Trophoblast cell (in vitro differentiated cells and primary cell): ENCODE measurements around the gene HBA2.

Experiments
- DNase-seq, 2 donors: peaks; one replicate each; pipeline ENCODE4 v3.0.0-alpha.2; 2016
- H2AFZ ChIP-seq: 2 replicates; pipeline ENCODE4 v1.6.1; 2013; ENCODE audit warnings: low read length, moderate library complexity, mild to moderate bottlenecking; ENCODE audit not compliant: insufficient read depth, poor library complexity
- H2AK5ac ChIP-seq: 2 replicates; pipeline ENCODE4 v1.6.1; 2013; ENCODE audit warnings: mild to moderate bottlenecking, low read length
- H2BK120ac ChIP-seq: 2 replicates; pipeline ENCODE4 v1.6.1; 2013; ENCODE audit warnings: low read length, mild to moderate bottlenecking, moderate library complexity; ENCODE audit not compliant: insufficient read depth, poor library complexity
- H2BK12ac ChIP-seq: 2 replicates; pipeline ENCODE4 v1.6.1; 2013; ENCODE audit warnings: mild to moderate bottlenecking, low read length, moderate library complexity
- H2BK5ac ChIP-seq: 2 replicates; pipeline ENCODE4 v1.6.1; 2013; ENCODE audit warnings: low read length, low read depth, moderate library complexity, mild to moderate bottlenecking; ENCODE audit not compliant: poor library complexity
- H3K14ac ChIP-seq: 2 replicates; pipeline ENCODE4 v1.6.1; 2013; ENCODE audit warnings: mild to moderate bottlenecking, low read length
- H3K18ac ChIP-seq: 2 replicates; pipeline ENCODE4 v1.6.1; 2013; ENCODE audit warnings: mild to moderate bottlenecking, low read length
- H3K23ac ChIP-seq: 2 replicates; pipeline ENCODE4 v1.6.1; 2013; ENCODE audit warnings: low read length
- H3K27ac ChIP-seq: 2 replicates; pipeline ENCODE4 v1.5.1; 2013; ENCODE audit warnings: low read depth, mild to moderate bottlenecking, inconsistent platforms, low read length, moderate library complexity
- H3K27me3 ChIP-seq: 2 replicates; pipeline ENCODE4 v1.6.1; 2013; ENCODE audit warnings: inconsistent platforms, mild to moderate bottlenecking, low read length, moderate library complexity; ENCODE audit not compliant: insufficient read depth
- H3K36me3 ChIP-seq, 2 experiments: 1 replicate in 1 of 2; 2 replicates in 1 of 2; pipeline ENCODE4 v1.6.1; 2013; ENCODE audit warnings: low read length in 2 of 2, mild to moderate bottlenecking in 2 of 2, moderate library complexity in 1 of 2; ENCODE audit not compliant: insufficient read depth in 2 of 2, control insufficient read depth in 1 of 2
- H3K4ac ChIP-seq: 2 replicates; pipeline ENCODE4 v1.6.1; 2013; ENCODE audit warnings: low read depth, mild to moderate bottlenecking, low read length, moderate library complexity
- H3K4me1 ChIP-seq, 2 experiments: 1 replicate in 1 of 2; 2 replicates in 1 of 2; pipeline ENCODE4 v1.6.1; 2013; ENCODE audit warnings: low read length in 2 of 2, mild to moderate bottlenecking in 2 of 2, moderate library complexity in 1 of 2; ENCODE audit not compliant: insufficient read depth in 2 of 2, control insufficient read depth in 1 of 2
- H3K4me2 ChIP-seq: 2 replicates; pipeline ENCODE4 v1.6.1; 2013; ENCODE audit warnings: inconsistent platforms, mild to moderate bottlenecking, low read length, moderate library complexity
- H3K4me3 ChIP-seq: 2 replicates; pipeline ENCODE4 v1.5.1; 2013; ENCODE audit warnings: mild to moderate bottlenecking, low read depth, low read length, inconsistent platforms
- H3K79me1 ChIP-seq: one replicate; pipeline ENCODE4 v1.6.1; 2013; ENCODE audit warnings: low read length
- H3K79me2 ChIP-seq: 2 replicates; pipeline ENCODE4 v1.6.1; 2013; ENCODE audit warnings: low read length, mild to moderate bottlenecking; ENCODE audit not compliant: control insufficient read depth, insufficient read depth, poor library complexity
- H3K9ac ChIP-seq: 2 replicates; pipeline ENCODE4 v1.6.1; 2013; ENCODE audit warnings: mild to moderate bottlenecking, low read length
- H3K9me3 ChIP-seq: 2 replicates; pipeline ENCODE4 v1.6.1; 2013; ENCODE audit warnings: low read depth, mild to moderate bottlenecking, control low read depth, inconsistent platforms, low read length; ENCODE audit not compliant: insufficient read depth
- H4K12ac ChIP-seq: 2 replicates; pipeline ENCODE4 v1.6.1; 2013; ENCODE audit warnings: low read depth, mild to moderate bottlenecking, low read length, moderate library complexity
- H4K8ac ChIP-seq: 2 replicates; pipeline ENCODE4 v1.6.1; 2013; ENCODE audit warnings: low read depth, mild to moderate bottlenecking, low read length, moderate library complexity
- H4K91ac ChIP-seq: one replicate; pipeline ENCODE4 v1.6.1; 2013; ENCODE audit warnings: low read depth, mild to moderate bottlenecking, low read length, moderate library complexity
- WGBS: extraction: QIAGEN DNeasy Blood & Tissue Kit; methylation state at CpG from one replicate; pipeline ENCODE4 v1.1.7; 2013; ENCODE audit warnings: missing lambda C conversion rate; ENCODE audit not compliant: insufficient read length, insufficient coverage; ENCODE audit errors: extremely low coverage; 5-methylcytosine and 5-hydroxymethylcytosine counted together

The HBA2 gene

DNA sequence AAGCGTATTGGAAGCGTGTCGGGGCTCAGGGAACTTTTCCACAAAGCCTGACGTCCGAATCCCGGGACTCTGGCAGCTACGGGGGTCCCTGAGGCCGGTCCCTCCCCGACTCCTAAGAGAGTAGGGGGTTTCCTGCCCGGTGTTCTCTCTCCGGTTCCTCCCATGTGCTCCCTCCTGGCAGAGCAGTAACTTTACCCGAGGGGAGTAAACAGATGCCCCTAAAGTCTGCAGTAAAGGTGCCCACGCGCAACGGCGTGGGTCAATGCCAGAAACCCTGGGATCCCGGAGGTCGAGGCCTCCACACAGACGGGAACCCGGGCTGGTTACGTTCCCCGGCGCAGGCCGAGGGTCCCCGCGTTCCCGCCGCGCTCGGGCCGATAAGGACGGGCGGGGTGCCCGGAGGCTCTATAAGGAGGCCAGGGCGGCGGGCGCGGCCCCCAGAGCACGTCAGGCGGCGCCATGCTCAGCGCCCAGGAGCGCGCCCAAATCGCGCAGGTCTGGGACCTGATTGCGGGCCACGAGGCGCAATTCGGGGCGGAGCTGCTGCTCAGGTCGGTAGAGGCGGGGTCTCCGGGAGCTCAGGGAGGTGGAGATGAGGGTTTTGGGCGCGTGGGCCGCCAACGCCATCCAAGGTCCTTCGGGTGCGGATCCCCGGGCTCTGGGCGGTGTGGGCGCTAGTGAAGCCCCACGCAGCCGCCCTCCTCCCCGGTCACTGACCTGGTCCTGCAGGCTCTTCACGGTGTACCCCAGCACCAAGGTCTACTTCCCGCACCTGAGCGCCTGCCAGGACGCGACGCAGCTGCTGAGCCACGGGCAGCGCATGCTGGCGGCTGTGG is 6.9 kb upstream of the HBA2 start, which contains the start of gene HBM:
Gene HBM (plus strand): TSS at position 440 of the 836 bp plus-strand sequence. CDS start 20 bp downstream, at position 460.
- Histone ChIP-seq H3K79me1 (no peaks in the 10 kb centered on the region), H4K12ac (no peak within 1 kb of the TSS), H4K8ac (no peak within 1 kb of the TSS), H3K9ac (no peak within 1 kb of the TSS), H3K4me2 (no peak within 1 kb of the TSS), H3K23ac (no peak within 1 kb of the TSS), H3K4me1 (no peaks in the 10 kb centered on the region), H3K4ac (no peak within 1 kb of the TSS), H3K27me3 (peaks cover 48% of the 10 kb centered on the region), H3K27ac (no peak within 1 kb of the TSS), H3K14ac (no peak within 1 kb of the TSS), H2BK5ac (no peak within 1 kb of the TSS), H3K79me2 (no peaks in the 10 kb centered on the region), H3K4me3 (peak within 1 kb of the TSS; percentile 13), H2AK5ac (no peak within 1 kb of the TSS), H2BK12ac (no peak within 1 kb of the TSS), H2AFZ (no peak within 1 kb of the TSS), H3K9me3 (peaks cover 8% of the 10 kb centered on the region), H4K91ac (no peak within 1 kb of the TSS), H2BK120ac (no peak within 1 kb of the TSS), H3K36me3 (no peaks in the 10 kb centered on the region), H3K18ac (no peak within 1 kb of the TSS)
- DNase-seq = no peak
- WGBS = no CpG with 5 or more reads among the region's 75 CpGs

DNA sequence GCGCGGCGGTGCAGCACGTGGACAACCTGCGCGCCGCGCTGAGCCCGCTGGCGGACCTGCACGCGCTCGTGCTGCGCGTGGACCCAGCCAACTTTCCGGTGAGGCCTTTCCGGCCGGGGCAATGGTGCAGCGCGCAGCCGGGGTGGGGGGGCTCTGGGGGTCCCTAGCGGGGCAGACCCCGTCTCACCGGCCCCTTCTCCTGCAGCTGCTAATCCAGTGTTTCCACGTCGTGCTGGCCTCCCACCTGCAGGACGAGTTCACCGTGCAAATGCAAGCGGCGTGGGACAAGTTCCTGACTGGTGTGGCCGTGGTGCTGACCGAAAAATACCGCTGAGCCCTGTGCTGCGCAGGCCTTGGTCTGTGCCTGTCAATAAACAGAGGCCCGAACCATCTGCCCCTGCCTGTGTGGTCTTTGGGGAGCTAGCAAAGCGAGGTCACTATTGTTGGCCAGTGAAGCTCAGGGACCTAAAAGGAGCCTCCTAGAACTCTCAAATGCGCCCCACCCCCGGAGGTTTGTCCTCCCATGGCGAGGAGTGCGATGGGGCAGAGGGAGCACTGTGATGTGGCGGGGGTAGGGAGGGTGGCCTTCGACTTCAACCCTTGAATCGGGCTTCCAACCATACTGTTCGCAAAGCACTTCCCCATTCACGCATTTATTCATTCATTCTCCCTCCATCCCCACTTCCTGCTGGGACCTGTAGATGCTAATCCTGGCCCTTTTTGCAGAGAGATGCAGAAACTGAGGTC is 6.1 kb upstream of the HBA2 start:
- Histone ChIP-seq H3K36me3 (no peaks in the 10 kb centered on the region), H3K4me2 (no peak overlapping the region), H3K9me3 (peaks cover 8% of the 10 kb centered on the region), H4K8ac (no peak overlapping the region), H4K12ac (no peak overlapping the region), H3K4ac (no peak overlapping the region), H3K4me3 (peak overlapping the region; percentile 13), H3K27ac (no peak overlapping the region), H3K14ac (no peak overlapping the region), H3K79me1 (no peaks in the 10 kb centered on the region), H4K91ac (no peak overlapping the region), H2AFZ (no peak overlapping the region), H3K27me3 (peaks cover 50% of the 10 kb centered on the region), H3K23ac (no peak overlapping the region), H3K9ac (no peak overlapping the region), H3K79me2 (no peaks in the 10 kb centered on the region), H2BK12ac (no peak overlapping the region), H3K4me1 (no peaks in the 10 kb centered on the region), H2BK120ac (no peak overlapping the region), H2BK5ac (no peak overlapping the region), H2AK5ac (no peak overlapping the region), H3K18ac (no peak overlapping the region)
- no peak for DNase-seq
- WGBS = no CpG with 5 or more reads among the region's 45 CpGs

DNA sequence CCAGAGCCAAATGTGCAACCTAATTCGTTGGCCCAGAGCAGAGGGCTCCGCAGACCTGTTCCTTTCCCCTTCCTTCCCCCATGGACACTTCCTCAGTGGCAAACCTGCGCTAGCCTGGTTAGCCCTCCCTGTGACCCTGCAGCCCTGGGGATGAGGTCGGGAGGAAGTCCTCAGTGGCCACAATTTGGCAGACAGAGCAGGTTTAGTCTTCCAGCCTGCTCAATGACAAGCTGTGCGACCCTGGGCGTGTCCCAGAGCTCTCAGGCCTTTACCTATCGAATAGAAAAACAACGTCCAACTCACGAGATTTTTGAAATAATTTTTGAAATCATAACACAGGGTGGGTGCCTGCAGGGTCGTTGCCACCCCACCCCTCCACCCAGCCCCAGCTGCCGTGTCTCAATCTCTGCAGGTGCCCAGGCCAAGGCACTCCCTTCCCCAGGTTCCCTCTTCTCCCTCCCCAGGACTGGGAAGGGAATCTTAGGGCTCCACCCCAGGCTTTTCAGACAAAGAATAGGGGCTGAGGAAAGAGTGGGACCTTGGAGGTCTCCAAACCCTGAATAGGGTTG is 5.5 kb upstream of the HBA2 start:
- Histone ChIP-seq H3K9ac (no peak overlapping the region), H2AFZ (no peak overlapping the region), H3K36me3 (no peaks in the 10 kb centered on the region), H2BK12ac (no peak overlapping the region), H4K12ac (no peak overlapping the region), H3K4me2 (no peak overlapping the region), H3K4ac (no peak overlapping the region), H3K27ac (no peak overlapping the region), H3K4me3 (no peak overlapping the region), H3K27me3 (peaks cover 52% of the 10 kb centered on the region), H3K14ac (no peak overlapping the region), H4K91ac (no peak overlapping the region), H2BK120ac (no peak overlapping the region), H3K18ac (no peak overlapping the region), H2AK5ac (no peak overlapping the region), H3K23ac (no peak overlapping the region), H3K79me1 (no peaks in the 10 kb centered on the region), H2BK5ac (no peak overlapping the region), H3K79me2 (no peaks in the 10 kb centered on the region), H3K9me3 (peaks cover 8% of the 10 kb centered on the region), H3K4me1 (no peaks in the 10 kb centered on the region), H4K8ac (no peak overlapping the region)
- no CpG with 5 or more reads among the region's 11 CpGs for WGBS
- no peak for DNase-seq

DNA sequence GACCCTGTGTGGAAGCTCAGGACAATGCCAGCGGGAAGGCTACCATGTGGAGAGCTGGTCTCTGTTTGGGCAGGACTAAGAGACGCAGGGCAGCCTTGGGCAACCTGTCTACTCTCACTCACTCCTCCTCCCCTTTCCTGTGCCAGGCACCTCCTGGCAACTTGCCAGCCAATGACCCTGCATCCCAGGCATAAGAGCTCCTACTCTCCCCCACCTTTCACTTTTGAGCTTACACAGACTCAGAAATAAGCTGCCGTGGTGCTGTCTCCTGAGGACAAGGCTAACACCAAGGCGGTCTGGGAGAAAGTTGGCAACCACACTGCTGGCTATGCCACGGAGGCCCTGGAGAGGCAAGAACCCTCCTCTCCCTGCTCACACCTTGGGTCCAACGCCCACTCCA is 4.3 kb upstream of the HBA2 start:
- Histone ChIP-seq H3K4ac (no peak overlapping the region), H3K9me3 (peaks cover 4% of the 10 kb centered on the region), H3K23ac (no peak overlapping the region), H2BK5ac (no peak overlapping the region), H3K27ac (no peak overlapping the region), H3K36me3 (no peaks in the 10 kb centered on the region), H3K4me3 (no peak overlapping the region), H4K12ac (no peak overlapping the region), H3K79me1 (no peaks in the 10 kb centered on the region), H3K14ac (no peak overlapping the region), H3K27me3 (peaks cover 47% of the 10 kb centered on the region), H3K4me1 (no peaks in the 10 kb centered on the region), H3K18ac (no peak overlapping the region), H2AFZ (no peak overlapping the region), H3K9ac (no peak overlapping the region), H4K91ac (no peak overlapping the region), H2AK5ac (no peak overlapping the region), H3K79me2 (no peaks in the 10 kb centered on the region), H3K4me2 (no peak overlapping the region), H2BK120ac (no peak overlapping the region), H4K8ac (no peak overlapping the region), H2BK12ac (no peak overlapping the region)
- no peak for DNase-seq
- WGBS = no CpG with 5 or more reads among the region's 6 CpGs
